Measurements from ENCODE around the gene IFT81. TPM values are rescaled to one million over a fixed set of nuclear protein-coding genes. Genes with fewer than 3 reads are reported as not detected.

IFT81 gene
- total RNA-seq, 4 donors from 2014 or later: 3.4 to 9.2 (median 8.1) TPM

- TF ChIP-seq CTCF (IDR thresholded peaks at IDR 0.05; ENCODE audit: low read depth): no peak
Observed at GRCh38 chr12:110222027-110222426, 97.9 kb downstream of the IFT81 start.

GRCh38 chr12:110222433-110222832 is 98.3 kb downstream of the IFT81 start:
- TF ChIP-seq CTCF (IDR thresholded peaks at IDR 0.05; ENCODE audit: low read depth): no peak

GRCh38 chr12:110223777-110224378 is 99.7 kb downstream of the IFT81 start:
- TF ChIP-seq CTCF (IDR thresholded peaks at IDR 0.05; ENCODE audit: low read depth): no peak

GRCh38 chr12:110224379-110225304 is 100.5 kb downstream of the IFT81 start:
- TF ChIP-seq CTCF (IDR thresholded peaks at IDR 0.05; ENCODE audit: low read depth): no peak

- no peak for TF ChIP-seq CTCF (IDR thresholded peaks at IDR 0.05; ENCODE audit: low read depth)
Observed at GRCh38 chr12:110227138-110227537, 103.0 kb downstream of the IFT81 start.

GRCh38 chr12:110228756-110229155 is 104.6 kb downstream of the IFT81 start:
- no peak for TF ChIP-seq CTCF (IDR thresholded peaks at IDR 0.05; ENCODE audit: low read depth)

GRCh38 chr12:110229409-110229808 is 105.3 kb downstream of the IFT81 start:
- TF ChIP-seq CTCF (IDR thresholded peaks at IDR 0.05; ENCODE audit: low read depth): no peak

All from subcutaneous adipose tissue (tissue), 4 donors.